Measurements from ENCODE around the gene FRMD5.
"Not testable (repeated sequence)": the region's sequence is repeated elsewhere in the genome, so short reads cannot be mapped to it uniquely, and the experiment has no call there.

Gene FRMD5

DNA sequence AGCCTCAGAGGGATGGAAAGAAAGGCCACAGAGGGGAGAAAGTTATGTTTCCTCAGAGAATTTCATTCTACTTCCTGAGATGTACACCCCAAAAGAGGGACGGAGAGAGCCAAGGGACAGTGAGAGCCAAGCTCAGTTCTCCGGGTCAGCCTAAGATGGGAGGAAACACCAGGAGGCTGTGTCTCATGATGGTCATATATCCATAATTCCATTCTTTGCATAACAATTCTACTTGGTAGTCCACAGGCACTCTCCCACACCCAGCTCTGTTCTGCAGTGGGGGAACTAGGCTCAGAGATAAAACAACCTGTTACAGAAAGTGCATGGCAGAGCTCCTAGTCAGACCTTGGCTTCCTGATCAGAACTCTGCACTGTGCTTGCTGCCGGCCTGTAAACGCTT, 313.8 kb downstream of the FRMD5 start:
- DNase-seq: no peak

- DNase-seq: no peak
Observed at GRCh38 chr15:43880406-43881194, 314.5 kb downstream of the FRMD5 start.

DNA sequence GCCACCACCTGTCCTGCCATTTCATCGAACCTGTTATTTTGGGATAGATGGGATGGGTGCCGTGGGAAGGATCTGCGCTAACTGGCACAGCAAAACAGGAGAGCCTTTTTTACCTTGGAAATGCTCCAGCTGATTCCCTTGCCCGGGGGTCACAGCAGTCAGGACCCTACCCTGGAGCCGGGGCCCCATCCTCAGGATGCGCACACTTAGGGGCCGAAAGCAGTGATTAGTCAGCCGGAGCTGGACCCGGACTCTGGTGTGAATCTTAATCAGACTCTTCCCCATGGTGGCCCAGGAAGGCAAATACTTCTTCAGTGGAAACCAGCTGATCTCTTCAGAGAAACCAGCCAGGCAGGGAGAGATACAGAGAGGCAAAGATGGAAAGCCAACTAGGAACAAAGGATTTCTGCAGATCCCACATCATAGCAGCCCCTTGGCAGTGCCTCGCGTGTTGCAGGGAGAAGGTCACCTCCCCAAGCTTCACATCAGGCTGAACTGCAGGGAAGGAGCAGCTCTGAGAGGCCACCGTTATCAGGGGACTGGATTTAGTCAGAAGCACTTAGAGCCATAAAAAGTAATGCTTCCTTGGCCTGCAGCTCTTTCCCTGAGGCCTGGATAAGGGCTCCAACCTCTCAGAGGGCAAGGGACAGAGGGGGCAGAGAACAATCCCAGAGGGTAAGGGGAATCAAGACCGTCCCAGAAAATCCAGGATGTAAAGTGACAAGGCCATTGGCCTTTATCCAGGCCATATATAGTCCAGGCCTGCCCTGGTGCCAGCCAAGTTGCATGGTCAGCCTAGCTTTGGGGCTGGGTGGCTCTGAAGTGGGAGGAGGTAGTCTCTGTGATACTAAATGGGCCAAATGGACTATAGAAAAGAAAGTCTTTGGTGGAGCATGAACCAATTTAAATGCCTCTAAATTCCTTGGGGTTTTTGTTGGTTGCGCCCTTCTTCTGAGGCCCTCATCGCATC, 315.4 kb downstream of the FRMD5 start:
- no peak for DNase-seq

DNA sequence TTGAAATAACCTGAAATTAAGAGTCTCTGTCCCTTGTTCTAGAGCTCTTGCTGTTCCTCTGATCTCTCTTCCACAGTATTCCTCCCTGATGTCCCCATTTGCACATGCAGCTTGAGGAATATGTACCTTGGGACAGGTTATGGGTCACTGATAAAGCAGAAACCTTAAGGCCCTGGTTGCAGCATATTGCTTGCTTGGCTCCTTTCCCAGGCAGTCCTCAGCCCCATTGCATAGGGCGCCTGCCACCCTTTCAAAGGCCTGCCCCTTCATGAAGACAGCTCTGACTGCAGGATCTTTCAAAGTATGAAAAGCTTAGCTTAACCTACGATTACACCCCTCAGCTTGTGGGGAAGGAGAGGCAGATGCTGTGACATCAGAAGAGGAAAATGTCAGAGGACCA, 316.6 kb downstream of the FRMD5 start:
- no peak for DNase-seq

GRCh38 chr15:43877371-43877770, 317.7 kb downstream of the FRMD5 start:
- DNase-seq: no peak

DNA sequence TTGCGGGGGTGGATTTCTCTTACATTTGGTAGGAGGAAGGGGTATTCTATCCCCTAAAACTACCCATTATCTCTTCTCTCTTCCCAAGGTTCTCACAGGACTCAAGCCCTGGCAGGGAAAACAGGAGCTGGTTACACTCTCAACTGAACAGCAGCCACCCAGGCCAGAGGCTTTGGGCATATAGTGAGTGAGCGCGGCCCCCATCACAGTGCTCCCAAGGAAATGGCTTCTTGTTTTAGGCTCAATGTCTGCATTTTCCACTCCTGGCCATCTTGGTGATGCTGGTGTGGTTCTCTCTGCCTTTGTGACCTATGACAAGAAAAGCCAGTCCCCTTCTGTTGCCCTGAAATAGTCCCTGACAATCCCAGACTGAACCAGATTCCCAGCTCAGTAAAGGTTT, 318.2 kb downstream of the FRMD5 start:
- no peak for DNase-seq

GRCh38 chr15:43873651-43874050, 321.4 kb downstream of the FRMD5 start:
- DNase-seq: no peak

- no peak for DNase-seq
Observed at GRCh38 chr15:43872416-43873020, 322.6 kb downstream of the FRMD5 start.

DNA sequence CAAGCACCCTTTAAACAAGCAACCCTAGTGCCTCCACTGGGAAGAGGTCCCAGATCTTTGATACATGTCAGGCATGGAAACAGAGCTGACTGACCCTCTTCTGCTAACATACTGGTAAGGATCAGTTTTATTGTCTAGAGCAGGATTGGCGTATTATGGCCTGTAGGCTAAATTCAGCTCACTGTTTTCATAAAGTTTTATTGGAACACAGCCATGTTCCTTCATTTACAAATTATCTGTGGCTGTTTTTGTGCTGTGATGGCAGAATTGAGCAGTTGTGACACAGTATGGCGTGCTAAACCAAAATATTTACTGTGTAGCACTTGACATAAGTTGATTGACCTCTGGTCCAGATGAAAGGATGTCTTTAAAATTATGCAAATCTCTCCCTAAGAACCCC, 323.2 kb downstream of the FRMD5 start:
- no peak for DNase-seq

- no peak for DNase-seq
Observed at GRCh38 chr15:43868406-43868805, 326.7 kb downstream of the FRMD5 start.

DNA sequence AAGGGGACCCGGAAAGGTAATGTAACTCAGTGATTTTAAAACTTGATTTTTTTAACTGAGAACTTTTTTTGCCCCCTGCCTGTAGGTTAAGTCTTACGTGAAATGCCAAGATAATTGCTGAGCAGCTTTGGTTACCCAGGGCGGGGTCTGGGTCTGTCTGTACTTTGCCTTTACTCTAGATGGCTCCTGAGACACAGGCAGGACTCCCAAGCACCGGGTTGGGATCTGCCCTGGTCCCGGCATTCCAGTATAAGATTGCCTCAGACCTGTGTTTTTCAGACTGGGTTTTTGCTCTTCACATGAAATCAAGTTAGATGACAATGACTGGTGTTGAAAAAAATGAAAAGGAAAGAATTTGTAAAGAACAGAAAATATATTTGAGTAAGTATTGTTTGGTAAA, 328.0 kb downstream of the FRMD5 start:
- no peak for DNase-seq

DNA sequence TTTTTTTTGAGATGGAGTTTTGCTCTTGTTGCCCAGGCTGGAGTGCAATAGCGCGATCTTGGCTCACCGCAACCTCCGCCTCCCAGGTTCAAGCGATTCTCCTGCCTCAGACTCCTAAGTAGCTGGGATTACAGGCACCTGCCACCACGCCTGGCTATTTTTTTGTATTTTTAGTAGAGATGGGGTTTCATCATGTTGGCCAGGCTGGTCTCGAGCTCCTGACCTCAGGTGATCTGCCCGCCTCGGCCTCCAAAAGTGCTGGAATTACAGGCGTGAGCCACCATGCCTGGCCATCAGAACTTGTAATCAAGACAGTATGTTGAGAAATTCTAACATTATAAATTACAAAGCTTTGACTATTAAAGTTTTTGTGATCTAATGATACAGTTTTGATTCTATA, 328.4 kb downstream of the FRMD5 start:
- not testable (repeated sequence) for DNase-seq

GRCh38 chr15:43859546-43859945, 335.5 kb downstream of the FRMD5 start:
- DNase-seq: no peak

DNA sequence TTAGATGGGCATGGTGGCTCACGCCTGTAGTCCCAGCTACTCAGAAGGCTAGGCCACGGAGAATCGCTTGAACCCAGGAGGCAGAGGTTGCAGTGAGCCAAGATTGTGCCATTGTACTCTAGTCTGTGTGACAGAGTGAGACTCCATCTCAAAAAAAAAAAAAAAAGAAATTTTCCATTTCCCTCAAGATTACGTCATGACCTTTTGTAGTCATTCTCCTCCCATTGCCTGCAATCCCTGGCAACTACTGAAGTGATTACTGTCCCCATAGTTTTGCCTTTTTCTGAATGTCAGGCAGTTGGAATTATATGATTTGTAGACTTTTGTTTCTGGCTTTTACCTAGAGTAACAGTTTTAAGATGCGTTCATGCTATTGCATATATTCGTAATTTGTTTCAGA, 340.3 kb downstream of the FRMD5 start:
- DNase-seq: no peak

- no peak for DNase-seq
Observed at GRCh38 chr15:43852607-43853006, 342.5 kb downstream of the FRMD5 start.

- DNase-seq: no peak
Observed at GRCh38 chr15:43851251-43851650, 343.8 kb downstream of the FRMD5 start.

- DNase-seq: no peak
Observed at GRCh38 chr15:43845421-43845820, 349.6 kb downstream of the FRMD5 start.

- not testable (repeated sequence) for DNase-seq
Observed at GRCh38 chr15:43832485-43832884, 362.6 kb downstream of the FRMD5 start.

GRCh38 chr15:43831519-43832052, 363.5 kb downstream of the FRMD5 start:
- not testable (repeated sequence) for DNase-seq

- DNase-seq: not testable (repeated sequence)
Observed at GRCh38 chr15:43830691-43831275, 364.3 kb downstream of the FRMD5 start.

GRCh38 chr15:43829951-43830540, 365.0 kb downstream of the FRMD5 start:
- not testable (repeated sequence) for DNase-seq

GRCh38 chr15:43828061-43828657, 366.9 kb downstream of the FRMD5 start:
- no peak for DNase-seq

Measured in activated gamma-delta T cell (primary cell).